Suprapubic skin (tissue), 4 donors: Measurements from ENCODE around the gene PPP2R3B. TPM values are rescaled to one million over a fixed set of nuclear protein-coding genes. Genes with fewer than 3 reads are reported as not detected.

ENCODE experiments used
- DNase-seq, 2 donors: peaks; one replicate each; pipeline ENCODE4 v3.0.0-alpha.2; 2019; ENCODE audit warnings: low spot score in 2 of 2
- H3K27ac ChIP-seq: fragments of 200-600 bp; sonication (generic); one replicate; pipeline ENCODE4 v1.5.1; 2019
- H3K27me3 ChIP-seq: fragments of 200-600 bp; sonication (generic); one replicate; pipeline ENCODE4 v1.5.1; 2019
- H3K36me3 ChIP-seq: fragments of 200-600 bp; sonication (generic); one replicate; pipeline ENCODE4 v1.5.1; 2019
- H3K4me1 ChIP-seq: fragments of 200-600 bp; sonication (generic); one replicate; pipeline ENCODE4 v1.5.1; 2019
- H3K4me3 ChIP-seq: fragments of 200-600 bp; sonication (generic); one replicate; pipeline ENCODE4 v1.5.1; 2019; ENCODE audit warnings: mild to moderate bottlenecking
- H3K9me3 ChIP-seq: fragments of 200-600 bp; sonication (generic); one replicate; pipeline ENCODE4 v1.5.1; 2019
- EP300 ChIP-seq: sonication (generic); formaldehyde crosslinking; IDR thresholded peaks from one replicate; pipeline ENCODE4 v1.6.1; 2017; ENCODE audit warnings: antibody characterized with exemption
- POLR2A ChIP-seq, 2 donors: fragments of 450-650 bp; IDR thresholded peaks; one replicate each; pipeline ENCODE4 v1.6.1; 2017; ENCODE audit warnings: antibody characterized with exemption in 2 of 2, mild to moderate bottlenecking in 2 of 2, moderate library complexity in 2 of 2
- POLR2AphosphoS5 ChIP-seq, 3 donors: sonication (generic); formaldehyde crosslinking; IDR thresholded peaks; one replicate each; pipeline ENCODE4 v1.6.1; 2017; ENCODE audit warnings: antibody characterized with exemption in 3 of 3
- WGBS: methylation state at CpG from one replicate; pipeline ENCODE4 v1.1.5; 2018; 5-methylcytosine and 5-hydroxymethylcytosine counted together
- total RNA-seq, 4 donors: library from RNA; depleted of rRNA; stranded (reverse); fragments of >200 nt; gene quantifications; one replicate each; pipeline ENCODE4 v1.1.0, GENCODE V29; 2016
- TF ChIP-seq, protein P1 (sequence below), 2 donors: fragments of 200-600 bp in 1 of 2; fragments of 450-650 bp in 1 of 2; sonication (generic) in 1 of 2; IDR thresholded peaks; one replicate each; pipeline ENCODE4 v1.5.1; 2016 to 2019; ENCODE audit warnings: antibody characterized with exemption in 2 of 2, mild to moderate bottlenecking in 1 of 2, moderate library complexity in 1 of 2

Gene PPP2R3B
- total RNA-seq, 4 donors from 2014 or later = 31.8 to 79.6 (median 47.1) TPM

GRCh38 chrX:410296-410695 is 23.6 kb upstream of the PPP2R3B start:
- H3K4me1 ChIP-seq = no peaks in the 10 kb centered on the region
- H3K36me3 ChIP-seq = no peaks in the 10 kb centered on the region
- H3K27ac ChIP-seq = no peak overlapping the region
- no peak for DNase-seq
- whole genome bisulfite sequencing = 98% methylated on average over 9 of the region's 17 CpGs
- H3K27me3 ChIP-seq = peaks cover 9% of the 10 kb centered on the region
- H3K4me3 ChIP-seq = no peak overlapping the region
- H3K9me3 ChIP-seq = no peaks in the 10 kb centered on the region
- TF ChIP-seq, protein P1, sequence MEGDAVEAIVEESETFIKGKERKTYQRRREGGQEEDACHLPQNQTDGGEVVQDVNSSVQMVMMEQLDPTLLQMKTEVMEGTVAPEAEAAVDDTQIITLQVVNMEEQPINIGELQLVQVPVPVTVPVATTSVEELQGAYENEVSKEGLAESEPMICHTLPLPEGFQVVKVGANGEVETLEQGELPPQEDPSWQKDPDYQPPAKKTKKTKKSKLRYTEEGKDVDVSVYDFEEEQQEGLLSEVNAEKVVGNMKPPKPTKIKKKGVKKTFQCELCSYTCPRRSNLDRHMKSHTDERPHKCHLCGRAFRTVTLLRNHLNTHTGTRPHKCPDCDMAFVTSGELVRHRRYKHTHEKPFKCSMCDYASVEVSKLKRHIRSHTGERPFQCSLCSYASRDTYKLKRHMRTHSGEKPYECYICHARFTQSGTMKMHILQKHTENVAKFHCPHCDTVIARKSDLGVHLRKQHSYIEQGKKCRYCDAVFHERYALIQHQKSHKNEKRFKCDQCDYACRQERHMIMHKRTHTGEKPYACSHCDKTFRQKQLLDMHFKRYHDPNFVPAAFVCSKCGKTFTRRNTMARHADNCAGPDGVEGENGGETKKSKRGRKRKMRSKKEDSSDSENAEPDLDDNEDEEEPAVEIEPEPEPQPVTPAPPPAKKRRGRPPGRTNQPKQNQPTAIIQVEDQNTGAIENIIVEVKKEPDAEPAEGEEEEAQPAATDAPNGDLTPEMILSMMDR (IDR thresholded peaks at IDR 0.05) = no peak
- TF ChIP-seq POLR2A (IDR thresholded peaks at IDR 0.05) = no peak
- no peak for TF ChIP-seq EP300
- no peak for TF ChIP-seq POLR2AphosphoS5 (IDR thresholded peaks at IDR 0.05)

DNA sequence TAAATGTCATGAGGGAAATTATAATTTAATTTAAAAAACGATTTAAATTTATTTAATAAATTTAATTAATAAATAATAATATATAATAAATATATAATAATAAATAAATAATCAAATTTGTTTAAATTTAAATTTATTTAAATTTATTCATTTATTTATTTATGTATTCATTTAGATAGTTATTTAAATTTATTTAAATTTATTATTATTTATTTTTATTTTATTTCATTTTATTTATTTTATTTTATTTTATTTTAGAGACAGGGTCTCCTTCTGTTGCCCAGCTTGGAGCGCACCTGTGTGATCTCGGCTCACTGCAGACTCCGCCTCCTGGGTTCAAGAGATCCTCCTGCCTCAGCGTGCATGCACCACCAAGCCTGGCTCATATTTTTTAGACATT is 18.4 kb upstream of the PPP2R3B start:
- Histone ChIP-seq H3K9me3 (no peaks in the 10 kb centered on the region), H3K36me3 (no peaks in the 10 kb centered on the region), H3K27ac (no peak overlapping the region), H3K4me3 (no peak overlapping the region), H3K27me3 (no peaks in the 10 kb centered on the region), H3K4me1 (no peaks in the 10 kb centered on the region)
- TF ChIP-seq EP300 = no peak
- TF ChIP-seq POLR2AphosphoS5 (IDR thresholded peaks at IDR 0.05) = no peak
- TF ChIP-seq POLR2A (IDR thresholded peaks at IDR 0.05) = no peak
- TF ChIP-seq, protein P1 (IDR thresholded peaks at IDR 0.05) = no peak
- WGBS = 92% methylated on average over 5 of the region's 5 CpGs
- DNase-seq = no peak

DNA sequence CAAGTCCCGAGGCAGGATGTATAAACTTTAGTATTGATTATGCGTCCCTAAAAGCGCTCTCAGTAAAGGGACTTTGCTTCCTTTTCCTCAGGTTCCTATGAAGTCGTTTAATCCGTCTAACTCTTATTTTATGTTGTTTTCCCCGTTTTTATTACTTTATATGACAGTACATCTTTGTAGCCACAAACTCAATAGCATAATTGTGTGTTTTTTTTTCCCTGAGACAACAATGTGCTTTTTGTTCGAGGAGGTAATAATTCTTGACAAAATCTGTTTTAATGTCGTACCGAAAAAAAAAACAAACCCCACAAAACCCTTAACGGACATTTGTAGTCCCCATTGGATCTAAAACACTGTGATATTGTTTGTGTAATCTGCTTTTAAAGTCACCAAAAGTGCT is 17.9 kb upstream of the PPP2R3B start:
- no peaks in the 10 kb centered on the region for H3K4me1 ChIP-seq
- TF ChIP-seq POLR2AphosphoS5 (IDR thresholded peaks at IDR 0.05) (no peak), POLR2A (IDR thresholded peaks at IDR 0.05) (no peak), EP300 (no peak)
- TF ChIP-seq, protein P1 (IDR thresholded peaks at IDR 0.05) = no peak
- no peaks in the 10 kb centered on the region for H3K9me3 ChIP-seq
- H3K4me3 ChIP-seq = no peak overlapping the region
- no peaks in the 10 kb centered on the region for H3K36me3 ChIP-seq
- no peak for DNase-seq
- no peak overlapping the region for H3K27ac ChIP-seq
- no peaks in the 10 kb centered on the region for H3K27me3 ChIP-seq
- WGBS = 73% methylated on average over 10 of the region's 10 CpGs

DNA sequence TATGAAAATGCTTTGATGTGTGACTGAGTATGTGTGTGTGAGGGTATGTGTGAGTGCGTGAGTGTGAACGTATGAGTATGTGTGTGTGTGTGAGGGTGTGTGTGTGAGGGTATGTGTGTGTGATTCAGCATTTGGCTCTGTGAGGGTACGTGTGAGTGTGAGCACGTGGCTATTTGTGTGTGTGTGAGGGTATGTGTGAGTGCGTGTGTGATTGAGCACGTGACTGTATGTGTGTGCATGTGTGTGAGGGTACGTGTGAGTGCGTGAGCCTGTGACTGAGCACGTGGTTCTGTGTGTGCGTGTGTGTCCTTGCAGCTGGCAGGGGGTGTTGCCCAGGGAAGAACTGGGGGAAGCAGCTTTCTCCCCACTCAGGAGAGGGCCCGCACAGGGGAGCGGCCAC is 16.1 kb upstream of the PPP2R3B start:
- DNase-seq = no peak
- Histone ChIP-seq H3K4me1 (no peaks in the 10 kb centered on the region), H3K27me3 (no peaks in the 10 kb centered on the region), H3K4me3 (no peak overlapping the region), H3K36me3 (no peaks in the 10 kb centered on the region), H3K9me3 (no peaks in the 10 kb centered on the region), H3K27ac (no peak overlapping the region)
- 88% methylated on average over 12 of the region's 12 CpGs for WGBS
- TF ChIP-seq, protein P1 (IDR thresholded peaks at IDR 0.05) = no peak

DNA sequence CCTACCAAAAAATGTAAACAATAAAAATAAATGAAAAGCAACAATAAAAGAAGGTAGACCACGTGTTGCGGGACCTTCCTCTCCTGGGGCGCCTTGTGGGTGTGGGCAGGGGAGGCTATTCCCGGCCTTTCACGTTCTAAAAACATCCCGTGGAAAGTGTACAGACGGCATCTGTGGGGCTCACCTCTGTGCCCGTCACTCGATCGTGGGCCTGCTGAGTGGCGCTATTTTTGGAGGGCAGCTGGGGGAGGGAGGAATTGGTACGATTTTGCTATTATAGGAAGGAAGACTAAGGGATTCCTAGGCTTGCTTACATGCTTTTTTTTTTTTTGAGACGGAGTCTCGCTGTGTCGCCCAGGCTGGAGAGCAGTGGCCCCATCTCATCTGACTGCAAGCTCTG is 13.6 kb upstream of the PPP2R3B start:
- 86% methylated on average over 15 of the region's 15 CpGs for WGBS
- DNase-seq = no peak

More for the DNA sequence above, 13.6 kb upstream of the PPP2R3B start:
- H3K4me3 ChIP-seq = no peak overlapping the region
- H3K4me1 ChIP-seq = no peaks in the 10 kb centered on the region
- no peak overlapping the region for H3K27ac ChIP-seq
- TF ChIP-seq, protein P1 (IDR thresholded peaks at IDR 0.05) = no peak
- TF ChIP-seq POLR2AphosphoS5 (IDR thresholded peaks at IDR 0.05) (no peak), POLR2A (IDR thresholded peaks at IDR 0.05) (no peak), EP300 (no peak)
- H3K36me3 ChIP-seq = no peaks in the 10 kb centered on the region
- no peaks in the 10 kb centered on the region for H3K9me3 ChIP-seq
- H3K27me3 ChIP-seq = no peaks in the 10 kb centered on the region
